ENCODE results near the gene TRIOBP. TPM values are rescaled to one million over a fixed set of nuclear protein-coding genes. Genes with fewer than 3 reads are reported as not detected.

The TRIOBP gene
- total RNA-seq, 1 experiment from 2014 or later, result 45.7 TPM

- CTCF ChIA-PET, result interaction anchor here (0.7 kb wide), 1 partner anchor 20 kb away, joined by 3 read pairs; no protein-coding TSS in a partner anchor
- peaks cover 9% of the 10 kb centered on the region for H3K4me1 Mint-ChIP-seq (ENCODE audit: insufficient read depth, unreplicated experiment)
- no peaks in the 10 kb centered on the region for H3K27me3 Mint-ChIP-seq (ENCODE audit: insufficient read depth, unreplicated experiment)
- H3K4me3 Mint-ChIP-seq (ENCODE audit: unreplicated experiment), result no peak overlapping the region
- DNase-seq (ENCODE audit: unreplicated experiment), result no peak
- no peaks in the 10 kb centered on the region for H3K36me3 Mint-ChIP-seq (ENCODE audit: insufficient read depth, unreplicated experiment)
- BruUV-seq (replicated peaks), result no TSS peak
- POLR2A ChIA-PET, result no interaction called here
- no peaks in the 10 kb centered on the region for H3K9me3 Mint-ChIP-seq (ENCODE audit: unreplicated experiment)
- intact Hi-C loops (cut with micrococcal nuclease), result no loop called here
- TF ChIP-seq CTCF (IDR thresholded peaks at IDR 0.05; ENCODE audit: unreplicated experiment), result no peak
- H3K27ac Mint-ChIP-seq (ENCODE audit: low read depth, unreplicated experiment), result no peak overlapping the region
These were observed 4.4 kb downstream of the TRIOBP start for GRCh38 chr22:37701141-37701786.

GRCh38 chr22:37703906-37704305 lies 7.1 kb downstream of the TRIOBP start:
- H3K36me3 Mint-ChIP-seq (ENCODE audit: insufficient read depth, unreplicated experiment), result no peaks in the 10 kb centered on the region
- no peak for TF ChIP-seq CTCF (IDR thresholded peaks at IDR 0.05; ENCODE audit: unreplicated experiment)
- no peak overlapping the region for H3K4me3 Mint-ChIP-seq (ENCODE audit: unreplicated experiment)
- DNase-seq (ENCODE audit: unreplicated experiment), result no peak
- H3K4me1 Mint-ChIP-seq (ENCODE audit: insufficient read depth, unreplicated experiment), result peaks cover 8% of the 10 kb centered on the region
- no peak overlapping the region for H3K27ac Mint-ChIP-seq (ENCODE audit: low read depth, unreplicated experiment)
- no peaks in the 10 kb centered on the region for H3K27me3 Mint-ChIP-seq (ENCODE audit: insufficient read depth, unreplicated experiment)
- no peaks in the 10 kb centered on the region for H3K9me3 Mint-ChIP-seq (ENCODE audit: unreplicated experiment)
- intact Hi-C loops (cut with micrococcal nuclease), result no loop called here
- ChIA-PET CTCF (interaction anchor here (0.9 kb wide), 1 partner anchor 189 kb away, joined by 4 read pairs; no protein-coding TSS in a partner anchor), POLR2A (no interaction called here)
- BruUV-seq (replicated peaks), result no TSS peak

DNA sequence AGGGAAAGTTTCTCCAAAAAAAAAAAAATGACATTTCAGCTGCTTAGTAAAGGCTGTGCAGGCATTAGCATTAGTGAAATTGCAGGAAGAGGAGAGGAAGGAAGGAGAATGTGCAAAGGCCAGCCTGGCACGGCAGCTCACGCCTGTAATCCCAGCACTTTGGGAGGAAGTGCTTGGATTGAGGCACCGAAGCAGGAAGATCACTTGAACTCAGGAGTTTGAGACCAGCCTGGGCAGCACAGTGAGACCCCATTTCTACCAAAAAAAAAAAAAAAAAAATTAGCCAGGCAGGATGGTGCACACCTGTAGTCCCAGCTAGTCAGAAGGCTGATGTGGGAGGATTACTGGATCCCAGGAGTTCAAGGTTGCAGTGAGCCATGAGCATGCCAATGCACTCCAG lies 7.8 kb downstream of the TRIOBP start:
- no TSS peak for BruUV-seq (replicated peaks)
- POLR2A ChIA-PET, result no interaction called here

GRCh38 chr22:37705205-37705604 lies 8.4 kb downstream of the TRIOBP start:
- DNase-seq (ENCODE audit: unreplicated experiment), result no peak
- intact Hi-C loops (cut with micrococcal nuclease), result no loop called here
- Mint-ChIP-seq H3K36me3 (ENCODE audit: insufficient read depth, unreplicated experiment) (no peaks in the 10 kb centered on the region), H3K9me3 (ENCODE audit: unreplicated experiment) (no peaks in the 10 kb centered on the region), H3K4me3 (ENCODE audit: unreplicated experiment) (no peak overlapping the region), H3K4me1 (ENCODE audit: insufficient read depth, unreplicated experiment) (peaks cover 8% of the 10 kb centered on the region), H3K27me3 (ENCODE audit: insufficient read depth, unreplicated experiment) (no peaks in the 10 kb centered on the region), H3K27ac (ENCODE audit: low read depth, unreplicated experiment) (no peak overlapping the region)
- CTCF ChIA-PET, result no interaction called here
- no TSS peak for BruUV-seq (replicated peaks)
- POLR2A ChIA-PET, result no interaction called here
- no peak for TF ChIP-seq CTCF (IDR thresholded peaks at IDR 0.05; ENCODE audit: unreplicated experiment)

More for the DNA sequence above, 7.8 kb downstream of the TRIOBP start:
- H3K4me3 Mint-ChIP-seq (ENCODE audit: unreplicated experiment), result no peak overlapping the region
- no peaks in the 10 kb centered on the region for H3K36me3 Mint-ChIP-seq (ENCODE audit: insufficient read depth, unreplicated experiment)
- intact Hi-C loops (cut with micrococcal nuclease), result no loop called here
- DNase-seq (ENCODE audit: unreplicated experiment), result no peak
- CTCF ChIA-PET, result no interaction called here
- H3K4me1 Mint-ChIP-seq (ENCODE audit: insufficient read depth, unreplicated experiment), result peaks cover 8% of the 10 kb centered on the region
- H3K9me3 Mint-ChIP-seq (ENCODE audit: unreplicated experiment), result no peaks in the 10 kb centered on the region
- no peak for TF ChIP-seq CTCF (IDR thresholded peaks at IDR 0.05; ENCODE audit: unreplicated experiment)
- no peaks in the 10 kb centered on the region for H3K27me3 Mint-ChIP-seq (ENCODE audit: insufficient read depth, unreplicated experiment)
- no peak overlapping the region for H3K27ac Mint-ChIP-seq (ENCODE audit: low read depth, unreplicated experiment)

Measured in MCF 10A (cell line).